Activated CD4-positive, alpha-beta T cell treated with anti-CD3 and anti-CD28 coated beads for 36 hours (primary cell): ENCODE measurements around the gene DCAF8. TPM values are rescaled to one million over a fixed set of nuclear protein-coding genes. Genes with fewer than 3 reads are reported as not detected.

Source experiments
- ATAC-seq: fragments of 200-7000 bp; cut with Tn5 transposase; one replicate; pipeline ENCODE4 v1.10.0; 2021; ENCODE audit warnings: mild to moderate bottlenecking, moderate library complexity
- CTCF ChIA-PET: fragments of 350-600 bp; sonication (Branson Sonifier 250); formaldehyde crosslinking; loops from one replicate; lab custom pipeline; 2021; ENCODE audit warnings: antibody characterized with exemption; lab: Charles Lee
- POLR2A ChIA-PET: fragments of 350-600 bp; sonication (Branson Sonifier 250); formaldehyde crosslinking; loops from one replicate; lab custom pipeline; 2021; ENCODE audit warnings: antibody characterized with exemption, inconsistent platforms; lab: Charles Lee
- DNase-seq: peaks from one replicate; pipeline ENCODE4 v3.0.0-alpha.2; 2020
- H3K27ac Mint-ChIP-seq: one replicate; pipeline ENCODE4 v1.8.0; 2021; ENCODE audit warnings: mixed read lengths
- H3K27me3 Mint-ChIP-seq: one replicate; pipeline ENCODE4 v1.8.0; 2021; ENCODE audit warnings: mixed read lengths
- H3K36me3 Mint-ChIP-seq: one replicate; pipeline ENCODE4 v1.8.0; 2021; ENCODE audit warnings: low read depth, mixed read lengths
- H3K4me1 Mint-ChIP-seq: one replicate; pipeline ENCODE4 v1.8.0; 2021; ENCODE audit warnings: mixed read lengths
- H3K4me3 Mint-ChIP-seq: one replicate; pipeline ENCODE4 v1.8.0; 2021; ENCODE audit warnings: mild to moderate bottlenecking, moderate library complexity, mixed read lengths
- H3K9me3 Mint-ChIP-seq: one replicate; pipeline ENCODE4 v1.8.0; 2021; ENCODE audit warnings: low read depth, mixed read lengths
- intact Hi-C, 2 experiments: fragments of 100-400 bp; cut with DNase I in 1 of 2; cut with micrococcal nuclease in 1 of 2; formaldehyde crosslinking; loops; one replicate each; pipeline versions ENCODE4 v1.14.2 to v1.15.1; 2022 to 2024; cut with DNase I, micrococcal nuclease
- total RNA-seq, 2 experiments: library from RNA; stranded (reverse); gene quantifications; one replicate each; pipeline ENCODE4 v1.2.3, GENCODE V29; 2021

The DCAF8 gene
- total RNA-seq, 2 experiments from 2014 or later: 116 to 135 TPM

GRCh38 chr1:160211046-160211790, 51.1 kb downstream of the DCAF8 start:
- intact Hi-C loops: no loop called here
- CTCF ChIA-PET: interaction anchor here (0.7 to 1.5 kb wide), 3 partner anchors 41 to 160 kb away, joined by 3 to 5 read pairs (median 3); no protein-coding TSS in a partner anchor
- H3K36me3 Mint-ChIP-seq: peaks cover 42% of the 10 kb centered on the region

GRCh38 chr1:160210561-160210960, 51.8 kb downstream of the DCAF8 start:
- H3K36me3 Mint-ChIP-seq: peaks cover 39% of the 10 kb centered on the region
- ChIA-PET POLR2A (no interaction called here), CTCF (interaction anchor here (0.7 to 1.5 kb wide), 3 partner anchors 42 to 161 kb away, joined by 3 to 5 read pairs (median 3); no protein-coding TSS in a partner anchor)
- H3K27me3 Mint-ChIP-seq: no peaks in the 10 kb centered on the region
- H3K4me1 Mint-ChIP-seq: peaks cover 39% of the 10 kb centered on the region
- ATAC-seq (no peak), DNase-seq (no peak)
- H3K27ac Mint-ChIP-seq: no peak overlapping the region
- intact Hi-C loops: no loop called here
- H3K4me3 Mint-ChIP-seq: no peak overlapping the region
- no peaks in the 10 kb centered on the region for H3K9me3 Mint-ChIP-seq

More at GRCh38 chr1:160211046-160211790, 51.1 kb downstream of the DCAF8 start:
- Mint-ChIP-seq H3K27me3 (no peaks in the 10 kb centered on the region), H3K4me1 (peaks cover 36% of the 10 kb centered on the region), H3K27ac (no peak overlapping the region), H3K9me3 (no peaks in the 10 kb centered on the region), H3K4me3 (no peak overlapping the region)
- DNase-seq: no peak
- no peak for ATAC-seq
- POLR2A ChIA-PET: no interaction called here

GRCh38 chr1:160209321-160210046, 52.9 kb downstream of the DCAF8 start:
- H3K27ac Mint-ChIP-seq: peak overlapping the region; percentile 27
- no peak overlapping the region for H3K4me3 Mint-ChIP-seq
- H3K4me1 Mint-ChIP-seq: peaks cover 42% of the 10 kb centered on the region

GRCh38 chr1:160208557-160209320, 53.6 kb downstream of the DCAF8 start:
- Mint-ChIP-seq H3K27ac (peak overlapping the region; percentile 27), H3K27me3 (no peaks in the 10 kb centered on the region), H3K4me3 (no peak overlapping the region), H3K9me3 (no peaks in the 10 kb centered on the region), H3K4me1 (peaks cover 48% of the 10 kb centered on the region), H3K36me3 (peaks cover 34% of the 10 kb centered on the region)
- POLR2A ChIA-PET: no interaction called here
- CTCF ChIA-PET: interaction anchor here (0.6 to 1.4 kb wide), 3 partner anchors 17 to 108 kb away, joined by 3 to 5 read pairs (median 4); no protein-coding TSS in a partner anchor
- intact Hi-C loops: loop anchor here in 1 of 2 experiments (10.0 kb wide), 1 partner anchor 284 kb away; the partner anchor contains the start of gene TAGLN2
- ATAC-seq (no peak), DNase-seq (no peak)

More at GRCh38 chr1:160209321-160210046, 52.9 kb downstream of the DCAF8 start:
- Mint-ChIP-seq H3K27me3 (no peaks in the 10 kb centered on the region), H3K9me3 (no peaks in the 10 kb centered on the region), H3K36me3 (peaks cover 38% of the 10 kb centered on the region)
- ChIA-PET POLR2A (interaction anchor here (0.6 kb wide), 1 partner anchor 48 kb away, joined by 6 read pairs; no protein-coding TSS in a partner anchor), CTCF (interaction anchor here (1.4 kb wide), 1 partner anchor 17 kb away, joined by 4 read pairs; no protein-coding TSS in a partner anchor)
- intact Hi-C loops: loop anchor here in 1 of 2 experiments (10.0 kb wide), 1 partner anchor 285 kb away; the partner anchor contains the start of gene TAGLN2
- DNase-seq: no peak
- ATAC-seq: no peak

GRCh38 chr1:160207771-160208556, 54.4 kb downstream of the DCAF8 start:
- peak overlapping the region; percentile 22 for H3K27ac Mint-ChIP-seq
- no peaks in the 10 kb centered on the region for H3K27me3 Mint-ChIP-seq
- CTCF ChIA-PET: interaction anchor here (0.6 to 1.4 kb wide), 3 partner anchors 18 to 107 kb away, joined by 3 to 5 read pairs (median 4); no protein-coding TSS in a partner anchor
- H3K36me3 Mint-ChIP-seq: peaks cover 29% of the 10 kb centered on the region
- no peak overlapping the region for H3K4me3 Mint-ChIP-seq
- H3K4me1 Mint-ChIP-seq: peaks cover 48% of the 10 kb centered on the region
- DNase-seq (no peak), ATAC-seq (no peak)
- POLR2A ChIA-PET: no interaction called here
- intact Hi-C loops: loop anchor here in 1 of 2 experiments (10.0 kb wide), 1 partner anchor 283 kb away; the partner anchor contains the start of gene TAGLN2
- H3K9me3 Mint-ChIP-seq: no peaks in the 10 kb centered on the region

- H3K27ac Mint-ChIP-seq: peak overlapping the region; percentile 67
- ChIA-PET POLR2A (no interaction called here), CTCF (interaction anchor here (0.5 to 1.4 kb wide), 3 partner anchors 45 to 202 kb away, joined by 3 to 7 read pairs (median 4); no protein-coding TSS in a partner anchor)
- ATAC-seq (no peak), DNase-seq (no peak)
- H3K9me3 Mint-ChIP-seq: no peaks in the 10 kb centered on the region
- peaks cover 23% of the 10 kb centered on the region for H3K36me3 Mint-ChIP-seq
- H3K4me3 Mint-ChIP-seq: peak overlapping the region; percentile 81
- no peaks in the 10 kb centered on the region for H3K27me3 Mint-ChIP-seq
- H3K4me1 Mint-ChIP-seq: peaks cover 48% of the 10 kb centered on the region
- intact Hi-C loops: loop anchor here in 1 of 2 experiments (10.0 kb wide), 1 partner anchor 282 kb away; the partner anchor contains the start of gene TAGLN2
Measured at GRCh38 chr1:160207118-160207650, 55.2 kb downstream of the DCAF8 start.

- ChIA-PET CTCF (interaction anchor here (0.5 to 1.4 kb wide), 3 partner anchors 46 to 203 kb away, joined by 3 to 7 read pairs (median 4); no protein-coding TSS in a partner anchor), POLR2A (interaction anchor here (0.6 kb wide), 1 partner anchor 28 kb away, joined by 4 read pairs; no protein-coding TSS in a partner anchor)
- H3K4me3 Mint-ChIP-seq: peak overlapping the region; percentile 81
- peaks cover 48% of the 10 kb centered on the region for H3K4me1 Mint-ChIP-seq
- DNase-seq (no peak), ATAC-seq (no peak)
- H3K27me3 Mint-ChIP-seq: no peaks in the 10 kb centered on the region
- intact Hi-C loops: loop anchor here in 1 of 2 experiments (1.0 to 10.0 kb wide), 2 partner anchors 105 to 282 kb away; partner anchors contain the start of gene TAGLN2
- peak overlapping the region; percentile 86 for H3K27ac Mint-ChIP-seq
- peaks cover 21% of the 10 kb centered on the region for H3K36me3 Mint-ChIP-seq
- H3K9me3 Mint-ChIP-seq: no peaks in the 10 kb centered on the region
Measured at GRCh38 chr1:160206421-160207117, 55.8 kb downstream of the DCAF8 start.

- ATAC-seq: peak; percentile 85
- ChIA-PET CTCF (interaction anchor here (1.0 to 1.2 kb wide), 2 partner anchors 86 to 109 kb away, joined by 3 to 7 read pairs; no protein-coding TSS in a partner anchor), POLR2A (interaction anchor here (0.6 kb wide), 1 partner anchor 28 kb away, joined by 4 read pairs; no protein-coding TSS in a partner anchor)
- Mint-ChIP-seq H3K4me1 (peaks cover 48% of the 10 kb centered on the region), H3K27me3 (no peaks in the 10 kb centered on the region), H3K27ac (peak overlapping the region; percentile 86), H3K9me3 (no peaks in the 10 kb centered on the region), H3K4me3 (peak overlapping the region; percentile 81), H3K36me3 (peaks cover 21% of the 10 kb centered on the region)
- DNase-seq: peak; percentile 74
- intact Hi-C loops: loop anchor here in 1 of 2 experiments (1.0 to 10.0 kb wide), 2 partner anchors 105 to 281 kb away; partner anchors contain the start of gene TAGLN2
Measured at GRCh38 chr1:160206036-160206389, 56.3 kb downstream of the DCAF8 start.
